H1 (cell line): Measurements from ENCODE around the gene CTNNA3. TPM values are rescaled to one million over a fixed set of nuclear protein-coding genes. Genes with fewer than 3 reads are reported as not detected.

Experiments used
- CTCF ChIA-PET: fragments of 300-600 bp; sonication (Branson Sonifier 250); formaldehyde crosslinking; loops from one replicate; lab custom pipeline; 2021; ENCODE audit not compliant: partially characterized antibody; lab: Charles Lee
- POLR2A ChIA-PET: fragments of 300-600 bp; sonication (Branson Sonifier 250); formaldehyde crosslinking; loops from one replicate; lab custom pipeline; 2021; ENCODE audit warnings: inconsistent platforms; ENCODE audit not compliant: partially characterized antibody; lab: Charles Lee
- DNase-seq, 2 experiments: peaks; one replicate each; pipeline versions ENCODE4 v3.0.0 to v3.0.0-alpha.2; 2010 to 2022; ENCODE audit warnings: low spot score in 2 of 2, low read depth in 1 of 2, mixed read lengths in 1 of 2
- FAIRE-seq: peaks from 2 replicates; lab custom pipeline; 2011; peaks lifted over from hg19 to GRCh38; lab: Jason Lieb, UNC
- H2AFZ ChIP-seq: 2 replicates; pipeline ENCODE4 v1.8.1; 2012; ENCODE audit warnings: low read length, inconsistent platforms
- H2AK5ac ChIP-seq: 2 replicates; pipeline ENCODE4 v1.6.1; 2013; ENCODE audit warnings: low read depth, low read length
- H2BK120ac ChIP-seq: replicated peaks from 2 replicates; pipeline ENCODE3; 2013; ENCODE audit warnings: low read depth, low read length, inconsistent platforms
- H2BK12ac ChIP-seq: 2 replicates; pipeline ENCODE4 v1.6.1; 2013; ENCODE audit warnings: low read depth, low read length
- H2BK15ac ChIP-seq: 2 replicates; pipeline ENCODE4 v1.6.1; 2013; ENCODE audit warnings: low read length
- H2BK20ac ChIP-seq: 2 replicates; pipeline ENCODE4 v1.6.1; 2013; ENCODE audit warnings: low read length
- H2BK5ac ChIP-seq: 2 replicates; pipeline ENCODE4 v1.6.1; 2013; ENCODE audit warnings: low read depth, low read length
- H3K14ac ChIP-seq: 2 replicates; pipeline ENCODE4 v1.6.1; 2013; ENCODE audit warnings: inconsistent platforms; ENCODE audit not compliant: insufficient read length
- H3K18ac ChIP-seq: 2 replicates; pipeline ENCODE4 v1.6.1; 2013; ENCODE audit warnings: low read length; ENCODE audit errors: extremely low read depth
- H3K23ac ChIP-seq: 2 replicates; pipeline ENCODE4 v1.6.1; 2013; ENCODE audit warnings: inconsistent platforms; ENCODE audit not compliant: insufficient read length
- H3K23me2 ChIP-seq: 2 replicates; pipeline ENCODE4 v1.6.1; 2013; ENCODE audit warnings: low read depth, low read length
- H3K27ac ChIP-seq: 2 replicates; pipeline ENCODE4 v1.6.1; 2011; ENCODE audit warnings: low read depth, low read length, inconsistent platforms
- H3K27me3 ChIP-seq, 4 experiments: replicated peaks in 1 of 4; 1 replicate in 1 of 4; 2 replicates in 3 of 4; pipeline versions ENCODE4 v1.6.1 to v1.8.1; 2011 to 2013; ENCODE audit warnings: low read length in 3 of 4, mild to moderate bottlenecking in 3 of 4, inconsistent platforms in 2 of 4, mixed read lengths in 2 of 4, moderate library complexity in 1 of 4; ENCODE audit not compliant: control insufficient read depth in 3 of 4, insufficient read depth in 3 of 4; ENCODE audit errors: extremely low read depth in 1 of 4
- H3K36me3 ChIP-seq, 4 experiments: 2 replicates each; pipeline versions ENCODE4 v1.6.1 to v1.8.1; 2011 to 2013; ENCODE audit warnings: mild to moderate bottlenecking in 4 of 4, low read length in 3 of 4, moderate library complexity in 2 of 4, control low read depth in 1 of 4, inconsistent platforms in 1 of 4; ENCODE audit not compliant: insufficient read depth in 4 of 4, control insufficient read depth in 2 of 4
- H3K4ac ChIP-seq: replicated peaks from 2 replicates; pipeline ENCODE3; 2013; ENCODE audit warnings: low read length, low read depth, mixed read lengths, inconsistent platforms; ENCODE audit not compliant: insufficient read length
- H3K4me1 ChIP-seq, 4 experiments: replicated peaks in 1 of 4; 1 replicate in 1 of 4; 2 replicates in 3 of 4; pipeline versions ENCODE4 v1.6.1 to v1.8.1; 2011 to 2013; ENCODE audit warnings: low read length in 3 of 4, inconsistent platforms in 2 of 4, mixed read lengths in 1 of 4; ENCODE audit not compliant: insufficient read depth in 4 of 4, control insufficient read depth in 3 of 4
- H3K4me2 ChIP-seq, 2 experiments: 2 replicates each; pipeline versions ENCODE4 v1.6.1 to v1.8.1; 2011 to 2013; ENCODE audit warnings: low read depth in 2 of 2, low read length in 2 of 2, control low read depth in 1 of 2, inconsistent platforms in 1 of 2, mild to moderate bottlenecking in 1 of 2; ENCODE audit not compliant: insufficient read depth in 1 of 2
- H3K4me3 ChIP-seq, 4 experiments: fragments of 200-600, 300-600 bp in 1 of 4; sonication (generic), shearing (Covaris generic), sonication (Bioruptor Twin) in 1 of 4; 2 replicates each; pipeline versions ENCODE4 v1.5.1 to v1.8.1; 2011 to 2016; ENCODE audit warnings: low read length in 4 of 4, low read depth in 3 of 4, control low read depth in 2 of 4, inconsistent platforms in 2 of 4, mild to moderate bottlenecking in 2 of 4, mixed read lengths in 1 of 4, moderate library complexity in 1 of 4; ENCODE audit not compliant: insufficient read depth in 2 of 4; ENCODE audit errors: extremely low read depth in 1 of 4
- H3K56ac ChIP-seq: replicated peaks from 2 replicates; pipeline ENCODE3; 2013; ENCODE audit warnings: low read depth, mild to moderate bottlenecking, mixed read lengths, low read length, inconsistent platforms; ENCODE audit not compliant: insufficient read length
- H3K79me1 ChIP-seq: 2 replicates; pipeline ENCODE4 v1.6.1; 2013; ENCODE audit warnings: low read depth, low read length, control low read depth
- H3K79me2 ChIP-seq, 2 experiments: 2 replicates each; pipeline versions ENCODE4 v1.6.1 to v1.8.1; 2012 to 2013; ENCODE audit warnings: low read length in 2 of 2, mild to moderate bottlenecking in 2 of 2, inconsistent platforms in 1 of 2; ENCODE audit not compliant: insufficient read depth in 2 of 2, control insufficient read depth in 1 of 2
- H3K9ac ChIP-seq, 4 experiments: replicated peaks in 1 of 4; 1 replicate in 1 of 4; 2 replicates in 3 of 4; pipeline versions ENCODE4 v1.6.1 to v1.8.1; 2011 to 2013; ENCODE audit warnings: low read depth in 3 of 4, low read length in 3 of 4, control low read depth in 2 of 4, mild to moderate bottlenecking in 2 of 4, moderate library complexity in 2 of 4, inconsistent platforms in 1 of 4; ENCODE audit errors: extremely low read depth in 1 of 4
- H3K9me3 ChIP-seq, 2 experiments: 2 replicates each; pipeline versions ENCODE4 v1.6.1 to v1.8.1; 2012 to 2013; ENCODE audit warnings: mild to moderate bottlenecking in 2 of 2, moderate library complexity in 2 of 2, control low read depth in 1 of 2, inconsistent platforms in 1 of 2, low read depth in 1 of 2, low read length in 1 of 2, mixed read lengths in 1 of 2; ENCODE audit not compliant: insufficient read depth in 2 of 2
- H4K20me1 ChIP-seq, 2 experiments: replicated peaks in 1 of 2; 2 replicates each; pipeline versions ENCODE3 to v1.8.1; 2011 to 2013; ENCODE audit warnings: inconsistent platforms in 2 of 2, low read length in 2 of 2, mild to moderate bottlenecking in 1 of 2; ENCODE audit not compliant: insufficient read depth in 2 of 2, control insufficient read depth in 1 of 2
- H4K5ac ChIP-seq: 2 replicates; pipeline ENCODE4 v1.6.1; 2013; ENCODE audit warnings: low read length, low read depth, mixed read lengths, inconsistent platforms; ENCODE audit not compliant: insufficient read length
- H4K8ac ChIP-seq: 2 replicates; pipeline ENCODE4 v1.8.0; 2013; ENCODE audit warnings: mild to moderate bottlenecking, moderate library complexity, low read length, inconsistent platforms; ENCODE audit not compliant: insufficient read depth; ENCODE audit errors: extremely low read depth
- H4K91ac ChIP-seq: replicated peaks from 2 replicates; pipeline ENCODE3; 2013; ENCODE audit warnings: low read length, mixed read lengths, inconsistent platforms; ENCODE audit not compliant: insufficient read length
- CBX8 ChIP-seq: fragments of 300-800, 300-1000 bp; sonication (generic); IDR thresholded peaks from 2 replicates; pipeline ENCODE4 v1.7.1; 2016; ENCODE audit warnings: low read depth, low read length, borderline replicate concordance
- SRF ChIP-seq: IDR thresholded peaks from 2 replicates; pipeline ENCODE4 v1.6.1; 2011; ENCODE audit warnings: mild to moderate bottlenecking, low read depth, low read length, moderate library complexity
- WGBS, 2 experiments: shearing (Covaris generic) in 1 of 2; methylation state at CpG; one replicate each; pipeline versions ENCODE4 v1.1.6 to v1.1.7; 2013 to 2015; ENCODE audit warnings: low lambda C conversion rate in 2 of 2, mixed read lengths in 2 of 2, inconsistent platforms in 1 of 2, low coverage in 1 of 2, missing lambda C conversion rate in 1 of 2; ENCODE audit not compliant: insufficient replicate concordance in 2 of 2, insufficient coverage in 1 of 2, insufficient read length in 1 of 2; ENCODE audit errors: extremely low coverage in 1 of 2, missing lambda C conversion rate in 1 of 2; 5-methylcytosine and 5-hydroxymethylcytosine counted together
- polyA plus RNA-seq, 7 experiments: library from polyadenylated mRNA; depleted of rRNA in 3 of 7; stranded (reverse) in 5 of 7; unstranded in 2 of 7; fragments of >200 nt in 5 of 7; fragments of 200-250 nt in 2 of 7; gene quantifications; 1 replicate in 5 of 7; 2 replicates in 1 of 7; 4 replicates in 1 of 7; pipeline versions ENCODE4 v1.2.1 to v1.2.3, GENCODE V29; 2011 to 2013; ENCODE audit warnings: missing spikeins in 2 of 7, mixed read lengths in 2 of 7
- total RNA-seq: library from RNA; stranded (reverse); fragmentation: NEBNext Ultra II Directional; extraction: Animal tissue kit (Norgen Biotek cat#: 25700); gene quantifications from 2 replicates; pipeline ENCODE4 v1.2.1, GENCODE V29; 2021

CTNNA3 gene
- total and polyA plus RNA-seq, 2 of the 8 experiments (the other 6 are each of a cell fraction or from before 2014, with no cell fraction given), result 1.3 to 1.5 TPM

GRCh38 chr10:66982053-66982420, 714.0 kb downstream of the CTNNA3 start:
- no peak for DNase-seq
- Histone ChIP-seq H3K79me1 (no peaks in the 10 kb centered on the region), H3K27ac (no peak overlapping the region), H3K27me3 (no peaks in the 10 kb centered on the region), H2BK20ac (no peak overlapping the region), H3K36me3 (no peaks in the 10 kb centered on the region), H4K8ac (no peak overlapping the region), H4K91ac (no peak overlapping the region), H2AFZ (no peak overlapping the region), H2BK5ac (no peak overlapping the region), H3K4me3 (no peak overlapping the region), H3K14ac (no peak overlapping the region), H3K4ac (no peak overlapping the region), H2BK120ac (no peak overlapping the region), H2BK15ac (no peak overlapping the region), H2BK12ac (no peak overlapping the region), H3K23me2 (no peaks in the 10 kb centered on the region), H3K9me3 (no peaks in the 10 kb centered on the region), H4K5ac (no peak overlapping the region), H2AK5ac (no peak overlapping the region), H3K23ac (no peak overlapping the region), H4K20me1 (no peaks in the 10 kb centered on the region), H3K4me1 (no peaks in the 10 kb centered on the region), H3K56ac (no peak overlapping the region), H3K9ac (no peak overlapping the region), H3K79me2 (no peaks in the 10 kb centered on the region), H3K4me2 (no peak overlapping the region), H3K18ac (no peak overlapping the region)
- WGBS, 2 experiments, result 92% methylated on average over 1 of the region's 1 CpG; no CpG with 5 or more reads in 1 of the 2 experiments
- CTCF ChIA-PET, result interaction anchor here (0.8 kb wide), 1 partner anchor 798 kb away, joined by 3 read pairs; no protein-coding TSS in a partner anchor
- no peak for FAIRE-seq
- POLR2A ChIA-PET, result no interaction called here
- TF ChIP-seq SRF (no peak), CBX8 (no peak)
